Right lobe of liver (tissue), 6 donors: ENCODE data around the gene SLC17A7. TPM values are rescaled to one million over a fixed set of nuclear protein-coding genes. Genes with fewer than 3 reads are reported as not detected.

Experiments used
- ATAC-seq, 4 donors: fragments of 200-7000 bp; cut with Tn5 transposase; one replicate each; pipeline ENCODE4 v1.9.1; 2020; ENCODE audit warnings: mild to moderate bottlenecking in 4 of 4, moderate library complexity in 4 of 4
- DNase-seq, 3 donors: peaks; one replicate each; pipeline ENCODE4 v3.0.0-alpha.2; 2020
- H3K27ac ChIP-seq, 3 donors: fragments of 200-600 bp; one replicate each; pipeline ENCODE4 v1.8.0; 2022
- H3K27me3 ChIP-seq, 2 donors: fragments of 200-600 bp; one replicate each; pipeline ENCODE4 v1.8.0; 2022
- H3K36me3 ChIP-seq, 4 donors: fragments of 200-600 bp; sonication (generic) in 1 of 4; one replicate each; pipeline versions ENCODE4 v1.5.1 to v1.8.0; 2017 to 2022; ENCODE audit warnings: control low read depth in 1 of 4
- H3K4me1 ChIP-seq, 4 donors: fragments of 200-600 bp; sonication (generic) in 1 of 4; one replicate each; pipeline versions ENCODE4 v1.5.1 to v1.8.0; 2017 to 2022; ENCODE audit warnings: control low read depth in 1 of 4
- H3K4me3 ChIP-seq, 3 donors: fragments of 200-600 bp; one replicate each; pipeline ENCODE4 v1.8.0; 2022
- H3K9me3 ChIP-seq, 4 donors: fragments of 200-600 bp; sonication (generic) in 1 of 4; one replicate each; pipeline versions ENCODE4 v1.5.1 to v1.8.0; 2017 to 2022; ENCODE audit warnings: control low read depth in 1 of 4
- POLR2A ChIP-seq: fragments of 450-650 bp; IDR thresholded peaks from one replicate; pipeline ENCODE4 v1.6.1; 2017; ENCODE audit warnings: antibody characterized with exemption, mild to moderate bottlenecking
- WGBS: methylation state at CpG from one replicate; pipeline ENCODE4 v1.1.6; 2018; ENCODE audit warnings: low coverage, low lambda C conversion rate; ENCODE audit not compliant: insufficient coverage; ENCODE audit errors: missing lambda C conversion rate; 5-methylcytosine and 5-hydroxymethylcytosine counted together
- intact Hi-C, 2 donors: fragments of 100-400 bp; cut with DNase I; formaldehyde crosslinking; loops; one replicate each; pipeline versions ENCODE4 v1.11.2 to v1.14.1; 2022
- total RNA-seq, 6 experiments: library from RNA; depleted of rRNA in 2 of 6; stranded (reverse); fragments of >200 nt in 2 of 6; fragmentation: NEBNext Ultra II Directional in 3 of 6; extraction: Animal tissue kit (Norgen Biotek cat#: 25700) in 3 of 6; gene quantifications; one replicate each; pipeline versions ENCODE4 v1.1.0 to v1.2.4, GENCODE V29; 2016 to 2023
- TF ChIP-seq, protein P1 (sequence below), 4 donors: fragments of 200-600 bp in 3 of 4; fragments of 450-650 bp in 1 of 4; IDR thresholded peaks; one replicate each; pipeline versions ENCODE4 v1.5.1 to v1.8.0; 2016 to 2022; ENCODE audit warnings: antibody characterized with exemption in 4 of 4, mild to moderate bottlenecking in 2 of 4
- donor health status: DM: no; HTN: yes; CAD: no.
- donor health status: DM: no; HTN: no; CAD: no.
- donor health status: DM: no; HTN: no; CAD: no.
- donor health status: DM: no; HTN: yes; CAD: no.
- donor health status: DM: no; HTN: yes; CAD: no.

Gene SLC17A7
- total RNA-seq, 6 experiments from 2014 or later, result 0.13 TPM; not detected in 5

DNA sequence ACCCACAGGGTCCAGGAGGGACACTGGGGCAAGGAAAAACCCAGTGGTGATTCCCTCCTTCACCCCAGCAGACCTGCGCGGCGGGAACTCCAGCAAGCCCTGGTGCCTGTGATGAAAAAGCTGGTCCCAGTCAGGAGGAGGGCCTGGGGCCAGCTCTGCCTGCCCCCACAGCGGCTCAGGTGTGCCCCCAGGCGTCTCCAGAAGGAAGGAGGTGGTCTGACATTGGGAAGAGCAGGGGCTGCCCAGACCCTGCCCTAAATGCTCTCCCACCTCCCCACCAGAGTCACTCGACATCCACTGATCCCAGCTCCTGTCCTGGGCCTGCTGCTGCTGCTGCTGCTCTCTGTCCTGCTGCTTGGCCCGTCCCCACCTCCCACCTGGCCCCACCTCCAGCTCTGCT lies 24.2 kb downstream of the SLC17A7 start:
- H3K27ac ChIP-seq, result no peak overlapping the region
- H3K27me3 ChIP-seq, result peaks cover 3 to 8% of the 10 kb centered on the region in 2 donors
- no peaks in the 10 kb centered on the region for H3K36me3 ChIP-seq
- intact Hi-C loops, result no loop called here
- peaks cover 0 to 4% (median 0%) of the 10 kb centered on the region in 4 donors for H3K4me1 ChIP-seq
- DNase-seq (no peak), ATAC-seq (no peak)
- H3K4me3 ChIP-seq, result no peak overlapping the region
- no CpG with 5 or more reads among the region's 7 CpGs for WGBS
- no peaks in the 10 kb centered on the region for H3K9me3 ChIP-seq
- no peak for TF ChIP-seq POLR2A
- TF ChIP-seq, protein P1, sequence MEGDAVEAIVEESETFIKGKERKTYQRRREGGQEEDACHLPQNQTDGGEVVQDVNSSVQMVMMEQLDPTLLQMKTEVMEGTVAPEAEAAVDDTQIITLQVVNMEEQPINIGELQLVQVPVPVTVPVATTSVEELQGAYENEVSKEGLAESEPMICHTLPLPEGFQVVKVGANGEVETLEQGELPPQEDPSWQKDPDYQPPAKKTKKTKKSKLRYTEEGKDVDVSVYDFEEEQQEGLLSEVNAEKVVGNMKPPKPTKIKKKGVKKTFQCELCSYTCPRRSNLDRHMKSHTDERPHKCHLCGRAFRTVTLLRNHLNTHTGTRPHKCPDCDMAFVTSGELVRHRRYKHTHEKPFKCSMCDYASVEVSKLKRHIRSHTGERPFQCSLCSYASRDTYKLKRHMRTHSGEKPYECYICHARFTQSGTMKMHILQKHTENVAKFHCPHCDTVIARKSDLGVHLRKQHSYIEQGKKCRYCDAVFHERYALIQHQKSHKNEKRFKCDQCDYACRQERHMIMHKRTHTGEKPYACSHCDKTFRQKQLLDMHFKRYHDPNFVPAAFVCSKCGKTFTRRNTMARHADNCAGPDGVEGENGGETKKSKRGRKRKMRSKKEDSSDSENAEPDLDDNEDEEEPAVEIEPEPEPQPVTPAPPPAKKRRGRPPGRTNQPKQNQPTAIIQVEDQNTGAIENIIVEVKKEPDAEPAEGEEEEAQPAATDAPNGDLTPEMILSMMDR (IDR thresholded peaks at IDR 0.05), result no peak

DNA sequence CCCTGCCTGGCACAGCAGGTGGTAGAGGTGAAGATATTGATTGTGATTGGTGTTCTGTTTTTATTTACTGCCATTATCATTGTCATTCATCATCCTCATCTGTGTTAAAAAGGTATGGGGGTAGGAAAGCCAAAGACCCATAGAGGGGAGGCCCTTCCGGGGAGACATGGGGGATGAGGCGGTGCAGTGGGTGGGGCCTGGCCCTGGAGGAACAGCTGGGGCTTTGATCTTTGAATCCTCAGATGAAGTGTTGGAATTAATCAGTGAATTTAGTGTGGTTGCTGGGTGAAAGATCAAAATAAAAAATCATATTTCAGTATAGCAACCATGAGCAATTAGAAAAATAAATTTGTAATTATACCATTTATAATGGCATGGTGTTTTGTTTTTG lies 25.5 kb downstream of the SLC17A7 start:
- Histone ChIP-seq H3K27me3 (peaks cover 0 to 6% of the 10 kb centered on the region in 2 donors), H3K27ac (no peak overlapping the region), H3K36me3 (no peaks in the 10 kb centered on the region), H3K4me1 (no peaks in the 10 kb centered on the region), H3K4me3 (no peak overlapping the region), H3K9me3 (no peaks in the 10 kb centered on the region)
- 63% methylated on average over 2 of the region's 2 CpGs for WGBS
- DNase-seq (no peak), ATAC-seq (no peak)
- TF ChIP-seq, protein P1 (IDR thresholded peaks at IDR 0.05), result no peak
- TF ChIP-seq POLR2A, result no peak
- intact Hi-C loops, result no loop called here

DNA sequence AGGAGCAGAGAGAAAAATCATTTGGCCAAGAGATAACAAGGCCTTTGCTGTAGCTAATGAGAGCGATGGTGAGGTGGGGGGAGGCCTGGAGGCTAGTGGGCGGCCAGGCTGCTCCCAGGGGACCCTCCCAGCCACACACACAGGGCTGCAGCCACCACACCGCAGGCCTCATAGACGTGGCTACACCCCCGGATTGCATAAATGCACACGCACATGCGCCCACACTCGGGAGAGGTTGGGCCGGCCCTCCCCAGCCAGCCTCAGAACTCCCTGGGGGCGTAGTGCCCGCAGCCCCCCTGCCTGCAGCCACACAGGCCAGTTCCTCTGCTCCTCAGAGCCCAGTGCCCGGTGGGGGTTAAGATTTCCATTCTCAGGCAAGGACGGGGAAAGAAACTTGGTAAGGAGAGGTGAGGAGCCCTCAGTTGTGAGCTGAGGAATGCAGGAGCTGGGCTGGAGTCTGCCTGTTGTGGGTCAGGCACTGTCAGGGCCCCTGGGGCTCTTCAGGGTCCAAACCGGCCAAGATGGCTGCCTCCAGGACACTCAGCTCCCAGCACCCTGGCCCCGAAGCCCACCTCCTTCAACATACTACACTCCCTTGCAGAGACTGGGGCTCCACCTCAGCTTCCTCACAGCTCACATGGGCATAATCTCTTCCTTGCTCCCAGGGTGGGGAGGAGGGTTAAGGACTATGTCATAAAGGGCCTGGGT lies 26.1 kb downstream of the SLC17A7 start:
- DNase-seq, result no peak
- Histone ChIP-seq H3K27ac (no peak overlapping the region), H3K9me3 (no peaks in the 10 kb centered on the region), H3K36me3 (no peaks in the 10 kb centered on the region), H3K4me3 (no peak overlapping the region), H3K4me1 (no peaks in the 10 kb centered on the region), H3K27me3 (peaks cover 0 to under 1% of the 10 kb centered on the region in 2 donors)
- no CpG with 5 or more reads among the region's 15 CpGs for WGBS
- TF ChIP-seq POLR2A, result no peak
- TF ChIP-seq, protein P1 (IDR thresholded peaks at IDR 0.05), result no peak
- intact Hi-C loops, result no loop called here
- ATAC-seq, result no peak

DNA sequence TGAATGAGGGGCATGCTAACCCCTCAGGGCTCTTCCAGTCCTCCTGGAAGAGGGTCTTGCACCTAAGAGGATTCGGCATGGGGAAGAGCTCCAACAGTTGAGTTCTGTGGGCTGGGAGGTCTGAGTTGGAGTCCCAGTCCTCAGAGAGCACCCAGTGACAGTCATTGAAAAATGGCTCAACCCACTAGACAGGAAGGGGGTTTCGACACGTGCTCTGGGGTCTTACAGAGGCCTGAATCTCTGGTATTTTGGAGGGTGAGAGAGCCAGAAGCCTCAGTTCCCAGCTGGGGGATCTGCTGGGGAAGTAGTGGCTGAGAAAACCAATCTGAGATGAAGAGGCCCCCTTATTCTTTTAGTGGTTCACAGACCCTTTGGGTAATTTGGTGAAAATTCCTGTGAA lies 27.1 kb downstream of the SLC17A7 start:
- ATAC-seq (no peak), DNase-seq (no peak)
- TF ChIP-seq, protein P1 (IDR thresholded peaks at IDR 0.05), result no peak
- TF ChIP-seq POLR2A, result no peak
- Histone ChIP-seq H3K4me1 (no peaks in the 10 kb centered on the region), H3K27me3 (no peaks in the 10 kb centered on the region), H3K36me3 (no peaks in the 10 kb centered on the region), H3K4me3 (no peak overlapping the region), H3K27ac (no peak overlapping the region), H3K9me3 (no peaks in the 10 kb centered on the region)
- intact Hi-C loops, result no loop called here
- 63% methylated on average over 2 of the region's 3 CpGs for WGBS
